Measurements from ENCODE around the gene DPYSL5.

- TF ChIP-seq HDGF (IDR thresholded peaks at IDR 0.05; ENCODE audit: borderline replicate concordance) (no peak), BHLHE40 (IDR thresholded peaks at IDR 0.05; ENCODE audit: borderline replicate concordance) (no peak), SUZ12 (IDR thresholded peaks at IDR 0.05) (no peak), SP1 (IDR thresholded peaks at IDR 0.05) (no peak), L3MBTL2 (conservative IDR thresholded peaks at IDR 0.05) (no peak), ARNT (IDR thresholded peaks at IDR 0.05) (no peak), ELF4 (IDR thresholded peaks at IDR 0.05) (no peak), PKNOX1 (IDR thresholded peaks at IDR 0.05) (peak; percentile 64), ZNF384 (IDR thresholded peaks at IDR 0.05) (no peak), NFRKB (IDR thresholded peaks at IDR 0.05) (no peak)
Observed at GRCh38 chr2:26852405-26853306, 4.7 kb downstream of the DPYSL5 start.

Measured in HEK293T (cell line).